Central memory CD8-positive, alpha-beta T cell (primary cell): Measurements from ENCODE around the gene RSRP1.

Experiments used
- ATAC-seq: fragments of 150-1000 bp; cut with Tn5 transposase; replicated peaks from 2 replicates; pipeline ENCODE4 v1.10.0; 2022; ENCODE audit warnings: mild to moderate bottlenecking, moderate FRiP score, moderate number of reproducible peaks; ENCODE audit not compliant: poor library complexity, severe bottlenecking; ENCODE audit errors: extremely low read depth
- DNase-seq, 2 donors: peaks; one replicate each; pipeline ENCODE4 v3.0.0; 2021; ENCODE audit warnings: low spot score in 2 of 2
- H3K27ac Mint-ChIP-seq: one replicate; pipeline ENCODE4 v1.8.0; 2022; ENCODE audit warnings: low read depth, mild to moderate bottlenecking, moderate library complexity, mixed read lengths
- H3K27me3 Mint-ChIP-seq: one replicate; pipeline ENCODE4 v1.8.0; 2022; ENCODE audit warnings: mixed read lengths
- H3K36me3 Mint-ChIP-seq: one replicate; pipeline ENCODE4 v1.8.0; 2022; ENCODE audit warnings: mild to moderate bottlenecking, moderate library complexity, mixed read lengths; ENCODE audit not compliant: insufficient read depth
- H3K4me1 Mint-ChIP-seq: one replicate; pipeline ENCODE4 v1.8.0; 2022; ENCODE audit warnings: mixed read lengths
- H3K4me3 Mint-ChIP-seq: one replicate; pipeline ENCODE4 v1.8.0; 2022; ENCODE audit warnings: mild to moderate bottlenecking, moderate library complexity, mixed read lengths
- H3K9me3 Mint-ChIP-seq: one replicate; pipeline ENCODE4 v1.8.0; 2022; ENCODE audit warnings: mixed read lengths

The RSRP1 gene

GRCh38 chr1:25223471-25223870 lies 23.8 kb downstream of the RSRP1 start:
- no peak overlapping the region for H3K4me3 Mint-ChIP-seq
- H3K9me3 Mint-ChIP-seq, result no peaks in the 10 kb centered on the region
- no peak for ATAC-seq
- no peaks in the 10 kb centered on the region for H3K4me1 Mint-ChIP-seq
- H3K27me3 Mint-ChIP-seq, result no peaks in the 10 kb centered on the region
- no peak overlapping the region for H3K27ac Mint-ChIP-seq
- peaks cover 76% of the 10 kb centered on the region for H3K36me3 Mint-ChIP-seq
- no peak for DNase-seq

- no peak for ATAC-seq
- DNase-seq, result no peak
- no peaks in the 10 kb centered on the region for H3K27me3 Mint-ChIP-seq
- no peaks in the 10 kb centered on the region for H3K4me1 Mint-ChIP-seq
- peaks cover 67% of the 10 kb centered on the region for H3K36me3 Mint-ChIP-seq
- H3K9me3 Mint-ChIP-seq, result no peaks in the 10 kb centered on the region
- no peak overlapping the region for H3K27ac Mint-ChIP-seq
- no peak overlapping the region for H3K4me3 Mint-ChIP-seq
These were observed 24.6 kb downstream of the RSRP1 start for GRCh38 chr1:25222606-25223005.

GRCh38 chr1:25220666-25221065 lies 26.6 kb downstream of the RSRP1 start:
- peaks cover 52% of the 10 kb centered on the region for H3K36me3 Mint-ChIP-seq

GRCh38 chr1:25219661-25220251 lies 27.5 kb downstream of the RSRP1 start:
- Mint-ChIP-seq H3K4me1 (no peaks in the 10 kb centered on the region), H3K9me3 (no peaks in the 10 kb centered on the region), H3K27me3 (no peaks in the 10 kb centered on the region), H3K27ac (no peak overlapping the region), H3K4me3 (no peak overlapping the region), H3K36me3 (peaks cover 43% of the 10 kb centered on the region)
- DNase-seq (no peak), ATAC-seq (no peak)

More at GRCh38 chr1:25220666-25221065, 26.6 kb downstream of the RSRP1 start:
- Mint-ChIP-seq H3K9me3 (no peaks in the 10 kb centered on the region), H3K27me3 (no peaks in the 10 kb centered on the region), H3K4me3 (no peak overlapping the region), H3K27ac (no peak overlapping the region), H3K4me1 (no peaks in the 10 kb centered on the region)
- ATAC-seq, result no peak
- no peak for DNase-seq

- Mint-ChIP-seq H3K27me3 (no peaks in the 10 kb centered on the region), H3K36me3 (peaks cover 22% of the 10 kb centered on the region), H3K4me3 (no peak overlapping the region), H3K27ac (no peak overlapping the region), H3K9me3 (no peaks in the 10 kb centered on the region), H3K4me1 (no peaks in the 10 kb centered on the region)
- DNase-seq (no peak), ATAC-seq (no peak)
These were observed 29.5 kb downstream of the RSRP1 start for GRCh38 chr1:25217598-25218232.

- Mint-ChIP-seq H3K27me3 (peaks cover 3% of the 10 kb centered on the region), H3K36me3 (peaks cover 17% of the 10 kb centered on the region), H3K4me1 (no peaks in the 10 kb centered on the region), H3K9me3 (no peaks in the 10 kb centered on the region), H3K27ac (no peak overlapping the region), H3K4me3 (no peak overlapping the region)
- ATAC-seq, result no peak
- DNase-seq, result no peak
These were observed 30.2 kb downstream of the RSRP1 start for GRCh38 chr1:25217015-25217414.

GRCh38 chr1:25216123-25216522 lies 31.1 kb downstream of the RSRP1 start:
- Mint-ChIP-seq H3K27ac (no peak overlapping the region), H3K36me3 (peaks cover 10% of the 10 kb centered on the region), H3K27me3 (peaks cover 12% of the 10 kb centered on the region), H3K4me1 (no peaks in the 10 kb centered on the region), H3K4me3 (no peak overlapping the region), H3K9me3 (no peaks in the 10 kb centered on the region)
- ATAC-seq, result no peak
- no peak for DNase-seq

GRCh38 chr1:25212725-25213124 lies 34.5 kb downstream of the RSRP1 start:
- Mint-ChIP-seq H3K4me3 (no peak overlapping the region), H3K27ac (no peak overlapping the region), H3K36me3 (peaks cover 4% of the 10 kb centered on the region), H3K9me3 (no peaks in the 10 kb centered on the region), H3K27me3 (peaks cover 29% of the 10 kb centered on the region), H3K4me1 (no peaks in the 10 kb centered on the region)
- no peak for DNase-seq
- ATAC-seq, result no peak

GRCh38 chr1:25210728-25211127 lies 36.5 kb downstream of the RSRP1 start:
- H3K4me3 Mint-ChIP-seq, result no peak overlapping the region
- no peak for DNase-seq
- no peak for ATAC-seq
- no peaks in the 10 kb centered on the region for H3K4me1 Mint-ChIP-seq
- peaks cover 29% of the 10 kb centered on the region for H3K27me3 Mint-ChIP-seq
- H3K36me3 Mint-ChIP-seq, result peaks cover 3% of the 10 kb centered on the region
- H3K27ac Mint-ChIP-seq, result no peak overlapping the region
- no peaks in the 10 kb centered on the region for H3K9me3 Mint-ChIP-seq

GRCh38 chr1:25209516-25209915 lies 37.7 kb downstream of the RSRP1 start:
- no peaks in the 10 kb centered on the region for H3K9me3 Mint-ChIP-seq
- no peaks in the 10 kb centered on the region for H3K4me1 Mint-ChIP-seq
- H3K4me3 Mint-ChIP-seq, result no peak overlapping the region
- DNase-seq, result no peak
- H3K36me3 Mint-ChIP-seq, result peaks cover 3% of the 10 kb centered on the region
- no peak overlapping the region for H3K27ac Mint-ChIP-seq
- H3K27me3 Mint-ChIP-seq, result peaks cover 29% of the 10 kb centered on the region
- no peak for ATAC-seq

- H3K27ac Mint-ChIP-seq, result no peak overlapping the region
- no peaks in the 10 kb centered on the region for H3K4me1 Mint-ChIP-seq
- no peak for DNase-seq
- peaks cover 29% of the 10 kb centered on the region for H3K27me3 Mint-ChIP-seq
- H3K4me3 Mint-ChIP-seq, result no peak overlapping the region
- peaks cover 3% of the 10 kb centered on the region for H3K36me3 Mint-ChIP-seq
- H3K9me3 Mint-ChIP-seq, result no peaks in the 10 kb centered on the region
- ATAC-seq, result no peak
These were observed 38.6 kb downstream of the RSRP1 start for GRCh38 chr1:25208561-25209222.

GRCh38 chr1:25208092-25208491 lies 39.2 kb downstream of the RSRP1 start:
- H3K4me1 Mint-ChIP-seq, result no peaks in the 10 kb centered on the region
- H3K4me3 Mint-ChIP-seq, result no peak overlapping the region
- H3K27me3 Mint-ChIP-seq, result peaks cover 29% of the 10 kb centered on the region
- H3K27ac Mint-ChIP-seq, result no peak overlapping the region
- H3K9me3 Mint-ChIP-seq, result no peaks in the 10 kb centered on the region
- ATAC-seq (no peak), DNase-seq (no peak)
- H3K36me3 Mint-ChIP-seq, result peaks cover 3% of the 10 kb centered on the region

- no peak for ATAC-seq
- Mint-ChIP-seq H3K27me3 (peaks cover 17% of the 10 kb centered on the region), H3K36me3 (peaks cover 3% of the 10 kb centered on the region), H3K9me3 (no peaks in the 10 kb centered on the region), H3K4me3 (no peak overlapping the region), H3K4me1 (no peaks in the 10 kb centered on the region), H3K27ac (no peak overlapping the region)
- DNase-seq, result no peak
These were observed 41.1 kb downstream of the RSRP1 start for GRCh38 chr1:25206201-25206600.
